ENCODE results near the gene H2AZ1. TPM values are rescaled to one million over a fixed set of nuclear protein-coding genes. Genes with fewer than 3 reads are reported as not detected.
A peak's percentile ranks its signal among the peaks of the same experiment; 100 is the strongest.
"Not testable (repeated sequence)": the region's sequence is repeated elsewhere in the genome, so short reads cannot be mapped to it uniquely, and the experiment has no call there.

Gene H2AZ1
- total RNA-seq, 1 donor from 2014 or later = 22.4 TPM

DNA sequence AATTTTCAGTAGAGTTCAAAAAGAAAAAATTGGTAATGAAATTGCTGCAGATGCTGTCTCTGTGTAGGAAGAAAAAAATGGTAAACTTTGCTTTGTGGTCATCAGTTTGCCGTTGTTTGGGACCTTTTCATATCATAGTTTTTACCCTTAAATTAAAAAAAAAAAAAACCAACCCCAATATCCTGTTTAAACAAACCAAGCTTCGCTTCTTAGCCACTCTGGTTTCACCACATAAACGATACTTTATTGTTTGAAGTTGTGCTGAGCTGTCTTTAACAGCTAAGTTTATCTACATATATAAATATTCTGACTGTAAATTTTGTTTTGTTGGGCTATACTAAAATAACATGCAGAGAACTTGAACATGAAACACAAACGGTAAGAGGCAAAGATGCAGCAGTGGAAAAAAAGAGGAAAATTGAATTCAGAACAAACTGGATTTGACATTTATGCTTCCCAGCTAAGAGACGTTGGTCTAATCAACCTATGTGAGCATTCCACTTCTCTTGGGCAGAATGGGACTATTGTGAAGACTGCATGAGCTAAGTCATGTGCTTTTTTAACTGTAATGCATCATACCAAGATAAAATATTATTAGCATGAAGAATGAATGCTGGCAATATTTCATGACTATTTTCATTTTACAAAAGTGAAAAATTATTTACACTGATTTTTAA lies 15.7 kb upstream of the H2AZ1 start:
- TF ChIP-seq, protein P1, sequence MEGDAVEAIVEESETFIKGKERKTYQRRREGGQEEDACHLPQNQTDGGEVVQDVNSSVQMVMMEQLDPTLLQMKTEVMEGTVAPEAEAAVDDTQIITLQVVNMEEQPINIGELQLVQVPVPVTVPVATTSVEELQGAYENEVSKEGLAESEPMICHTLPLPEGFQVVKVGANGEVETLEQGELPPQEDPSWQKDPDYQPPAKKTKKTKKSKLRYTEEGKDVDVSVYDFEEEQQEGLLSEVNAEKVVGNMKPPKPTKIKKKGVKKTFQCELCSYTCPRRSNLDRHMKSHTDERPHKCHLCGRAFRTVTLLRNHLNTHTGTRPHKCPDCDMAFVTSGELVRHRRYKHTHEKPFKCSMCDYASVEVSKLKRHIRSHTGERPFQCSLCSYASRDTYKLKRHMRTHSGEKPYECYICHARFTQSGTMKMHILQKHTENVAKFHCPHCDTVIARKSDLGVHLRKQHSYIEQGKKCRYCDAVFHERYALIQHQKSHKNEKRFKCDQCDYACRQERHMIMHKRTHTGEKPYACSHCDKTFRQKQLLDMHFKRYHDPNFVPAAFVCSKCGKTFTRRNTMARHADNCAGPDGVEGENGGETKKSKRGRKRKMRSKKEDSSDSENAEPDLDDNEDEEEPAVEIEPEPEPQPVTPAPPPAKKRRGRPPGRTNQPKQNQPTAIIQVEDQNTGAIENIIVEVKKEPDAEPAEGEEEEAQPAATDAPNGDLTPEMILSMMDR (IDR thresholded peaks at IDR 0.05) = no peak
- no peaks in the 10 kb centered on the region for H3K27me3 ChIP-seq
- DNase-seq (ENCODE audit: low spot score in 2 of 2) = no peak
- no peak overlapping the region for H3K4me3 ChIP-seq
- intact Hi-C loops (cut with DNase I) = no loop called here
- H3K27ac ChIP-seq = no peak overlapping the region
- no peaks in the 10 kb centered on the region for H3K36me3 ChIP-seq
- no peaks in the 10 kb centered on the region for H3K4me1 ChIP-seq
- no peaks in the 10 kb centered on the region for H3K9me3 ChIP-seq

DNA sequence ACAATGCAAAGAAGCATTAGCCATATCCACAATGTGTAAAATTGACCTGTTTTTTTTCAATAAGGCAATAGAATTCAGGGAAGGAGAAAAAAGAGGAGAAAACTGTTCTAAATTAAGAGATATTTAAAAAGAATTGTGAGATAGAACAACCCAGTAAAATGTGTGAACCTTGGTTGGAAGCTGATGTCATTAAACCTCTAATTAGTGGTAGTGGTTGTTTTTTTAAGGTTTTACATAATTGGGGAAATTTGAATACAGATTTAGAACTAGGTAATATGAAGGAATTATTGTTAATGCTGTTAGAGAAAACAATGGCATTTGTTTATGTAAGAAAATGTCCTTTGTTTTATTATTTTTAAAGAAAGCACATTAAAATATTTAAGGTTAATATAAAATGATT lies 15.1 kb upstream of the H2AZ1 start:
- Histone ChIP-seq H3K36me3 (no peaks in the 10 kb centered on the region), H3K9me3 (no peaks in the 10 kb centered on the region), H3K27me3 (no peaks in the 10 kb centered on the region), H3K27ac (no peak overlapping the region), H3K4me3 (no peak overlapping the region), H3K4me1 (no peaks in the 10 kb centered on the region)
- DNase-seq (ENCODE audit: low spot score in 2 of 2) = no peak
- TF ChIP-seq, protein P1 (IDR thresholded peaks at IDR 0.05) = no peak
- intact Hi-C loops (cut with DNase I) = no loop called here

DNA sequence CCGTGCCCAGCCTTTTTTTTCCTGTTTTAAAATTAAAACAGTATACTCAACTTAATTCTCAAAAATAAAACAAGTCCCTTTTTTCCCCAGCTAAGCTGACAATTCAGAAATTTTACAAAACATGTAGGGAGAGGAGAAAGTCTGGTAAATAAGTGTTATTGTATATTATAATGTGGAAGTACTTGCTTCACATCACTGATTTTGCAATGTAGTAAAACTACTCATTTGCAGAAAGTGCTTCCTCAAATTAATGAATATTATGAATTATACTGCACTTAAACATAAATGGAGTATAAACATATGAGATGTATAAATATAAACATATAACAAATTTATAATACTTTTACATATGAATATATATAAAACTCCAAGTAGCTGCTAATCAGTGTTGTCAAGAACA lies 11.6 kb upstream of the H2AZ1 start:
- Histone ChIP-seq H3K27ac (no peak overlapping the region), H3K4me3 (no peak overlapping the region), H3K27me3 (no peaks in the 10 kb centered on the region), H3K9me3 (no peaks in the 10 kb centered on the region), H3K36me3 (no peaks in the 10 kb centered on the region), H3K4me1 (no peaks in the 10 kb centered on the region)
- no peak for DNase-seq (ENCODE audit: low spot score in 2 of 2)
- TF ChIP-seq, protein P1 (IDR thresholded peaks at IDR 0.05) = no peak
- intact Hi-C loops (cut with DNase I) = no loop called here

DNA sequence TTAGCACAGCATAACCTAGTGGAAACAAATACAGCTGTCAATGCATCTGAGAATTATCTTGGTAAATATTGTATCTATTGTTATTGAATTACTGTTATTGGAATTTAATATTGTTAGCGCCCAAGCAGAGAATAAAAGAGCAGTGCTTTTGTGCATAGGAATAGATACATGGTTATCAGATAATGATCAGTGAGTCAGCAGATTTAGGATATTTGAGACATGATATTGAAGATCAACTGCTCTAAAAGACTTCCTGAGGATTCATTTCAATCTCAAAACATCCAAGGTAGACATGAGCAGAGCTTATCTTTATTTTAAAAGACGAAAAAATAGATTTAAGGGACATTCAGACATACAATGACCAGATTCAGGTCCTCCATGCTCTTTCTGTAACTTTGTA lies 10.6 kb upstream of the H2AZ1 start:
- H3K36me3 ChIP-seq = no peaks in the 10 kb centered on the region

DNA sequence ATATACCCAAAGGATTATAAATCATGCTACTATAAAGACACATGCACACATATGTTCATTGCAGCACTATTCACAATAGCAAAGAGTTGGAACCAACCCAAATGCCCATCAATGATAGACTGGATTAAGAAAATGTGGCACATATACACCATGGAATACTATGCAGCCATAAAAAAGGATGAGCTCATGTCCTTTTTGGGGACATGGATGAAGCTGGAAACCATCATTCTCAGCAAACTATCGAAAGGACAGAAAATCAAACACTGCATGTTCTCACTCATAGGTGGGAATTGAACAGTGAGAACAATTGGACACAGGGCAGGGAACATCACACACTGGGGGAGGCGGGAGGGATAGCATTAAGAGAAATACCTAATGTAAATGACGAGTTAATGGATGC lies 8.1 kb upstream of the H2AZ1 start:
- H3K4me1 ChIP-seq; H3K36me3 ChIP-seq; H3K4me3 ChIP-seq; H3K27me3 ChIP-seq; H3K27ac ChIP-seq; DNase-seq (ENCODE audit: low spot score in 2 of 2); H3K9me3 ChIP-seq; intact Hi-C loops (cut with DNase I): not testable (repeated sequence)

More for the DNA sequence above, 10.6 kb upstream of the H2AZ1 start:
- TF ChIP-seq, protein P1 (IDR thresholded peaks at IDR 0.05) = no peak
- no peak overlapping the region for H3K27ac ChIP-seq
- H3K4me3 ChIP-seq = no peak overlapping the region
- no peaks in the 10 kb centered on the region for H3K9me3 ChIP-seq
- no peaks in the 10 kb centered on the region for H3K4me1 ChIP-seq
- intact Hi-C loops (cut with DNase I) = no loop called here
- DNase-seq (ENCODE audit: low spot score in 2 of 2) = no peak
- H3K27me3 ChIP-seq = no peaks in the 10 kb centered on the region

DNA sequence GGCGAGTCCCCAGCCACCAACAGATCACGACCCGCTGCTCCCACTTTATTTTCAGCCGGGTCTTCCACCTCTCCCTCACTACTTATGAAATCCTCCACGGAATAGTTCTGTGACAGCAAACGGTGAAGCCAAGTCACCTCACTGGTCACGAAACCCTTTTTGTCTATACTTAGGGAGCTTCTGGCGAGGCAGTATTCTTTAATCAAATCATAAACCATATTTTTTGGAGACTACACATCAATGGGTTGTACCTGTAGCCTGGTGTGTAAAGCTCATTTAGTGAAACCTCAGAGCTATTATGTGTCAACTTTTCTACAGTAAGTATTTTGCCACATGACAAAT lies 809 bp upstream of the H2AZ1 start:
- H3K27me3 ChIP-seq = no peaks in the 10 kb centered on the region
- H3K27ac ChIP-seq = peak overlapping the region; percentile 85 to 99
- intact Hi-C loops (cut with DNase I) = loop anchor here (1.0 to 2.0 kb wide), 2 partner anchors 388 to 1396 kb away; partner anchors contain the start of gene PPP3CA

More for the DNA sequence above, 809 bp upstream of the H2AZ1 start:
- no peak for DNase-seq (ENCODE audit: low spot score in 2 of 2)
- TF ChIP-seq, protein P1 (IDR thresholded peaks at IDR 0.05) = no peak
- H3K36me3 ChIP-seq = no peaks in the 10 kb centered on the region
- peaks cover 0 to 2% of the 10 kb centered on the region in 2 donors for H3K4me1 ChIP-seq
- H3K9me3 ChIP-seq = no peaks in the 10 kb centered on the region
- H3K4me3 ChIP-seq = peak overlapping the region; percentile 69 to 93
